RCC 7860 (cell line): ENCODE measurements around the gene AP3B1.
A peak's percentile ranks its signal among the peaks of the same experiment; 100 is the strongest.
"Not testable (repeated sequence)": the region's sequence is repeated elsewhere in the genome, so short reads cannot be mapped to it uniquely, and the experiment has no call there.

Experiments used
- DNase-seq: peaks from one replicate; pipeline ENCODE4 v3.0.0-alpha.2; 2015; ENCODE audit warnings: low spot score
- FAIRE-seq: peaks from 2 replicates; lab custom pipeline; 2012; peaks lifted over from hg19 to GRCh38; lab: Jason Lieb, UNC

The AP3B1 gene

GRCh38 chr5:78245136-78245535 lies 49.4 kb downstream of the AP3B1 start:
- no peak for FAIRE-seq

GRCh38 chr5:78243639-78244038 lies 50.9 kb downstream of the AP3B1 start:
- peak; percentile 12 for FAIRE-seq
- peak; percentile 13 for DNase-seq

More at GRCh38 chr5:78245136-78245535, 49.4 kb downstream of the AP3B1 start:
- no peak for DNase-seq

GRCh38 chr5:78243091-78243490 lies 51.4 kb downstream of the AP3B1 start:
- no peak for DNase-seq
- FAIRE-seq, result no peak

GRCh38 chr5:78242001-78242400 lies 52.5 kb downstream of the AP3B1 start:
- DNase-seq (no peak), FAIRE-seq (no peak)

- DNase-seq, result no peak
- FAIRE-seq, result no peak
Measured at GRCh38 chr5:78237911-78238310, 56.6 kb downstream of the AP3B1 start.

GRCh38 chr5:78236046-78236445 lies 58.5 kb downstream of the AP3B1 start:
- DNase-seq (no peak), FAIRE-seq (no peak)

- FAIRE-seq (no peak), DNase-seq (no peak)
Measured at GRCh38 chr5:78235289-78235688, 59.2 kb downstream of the AP3B1 start.

- no peak for DNase-seq
- FAIRE-seq, result no peak
Measured at GRCh38 chr5:78234804-78235203, 59.7 kb downstream of the AP3B1 start.

GRCh38 chr5:78232163-78232562 lies 62.3 kb downstream of the AP3B1 start:
- FAIRE-seq (no peak), DNase-seq (no peak)

- no peak for FAIRE-seq
- no peak for DNase-seq
Measured at GRCh38 chr5:78224358-78224757, 70.1 kb downstream of the AP3B1 start.

- no peak for FAIRE-seq
- DNase-seq, result no peak
Measured at GRCh38 chr5:78221964-78222451, 72.5 kb downstream of the AP3B1 start.

GRCh38 chr5:78221467-78221866 lies 73.0 kb downstream of the AP3B1 start:
- no peak for FAIRE-seq
- DNase-seq, result no peak

GRCh38 chr5:78215972-78216371 lies 78.5 kb downstream of the AP3B1 start:
- FAIRE-seq, result peak; percentile 90
- DNase-seq, result peak; percentile 70

GRCh38 chr5:78215565-78215964 lies 78.9 kb downstream of the AP3B1 start:
- FAIRE-seq (no peak), DNase-seq (no peak)

- DNase-seq, result no peak
- no peak for FAIRE-seq
Measured at GRCh38 chr5:78213799-78214198, 80.7 kb downstream of the AP3B1 start.

- FAIRE-seq, result no peak
- no peak for DNase-seq
Measured at GRCh38 chr5:78211052-78211451, 83.4 kb downstream of the AP3B1 start.

GRCh38 chr5:78204241-78204640 lies 90.3 kb downstream of the AP3B1 start:
- DNase-seq (no peak), FAIRE-seq (no peak)

GRCh38 chr5:78203815-78204214 lies 90.7 kb downstream of the AP3B1 start:
- DNase-seq (no peak), FAIRE-seq (no peak)

- FAIRE-seq (no peak), DNase-seq (no peak)
Measured at GRCh38 chr5:78190402-78190801, 104.1 kb downstream of the AP3B1 start.

GRCh38 chr5:78188681-78189080 lies 105.8 kb downstream of the AP3B1 start:
- FAIRE-seq, DNase-seq: not testable (repeated sequence)

- no peak for DNase-seq
- no peak for FAIRE-seq
Measured at GRCh38 chr5:78187172-78187571, 107.3 kb downstream of the AP3B1 start.

- DNase-seq (no peak), FAIRE-seq (no peak)
Measured at GRCh38 chr5:78182838-78183237, 111.7 kb downstream of the AP3B1 start.

- FAIRE-seq (no peak), DNase-seq (no peak)
Measured at GRCh38 chr5:78178356-78178755, 116.1 kb downstream of the AP3B1 start.
